ENCODE results near the gene DISP1. TPM values are rescaled to one million over a fixed set of nuclear protein-coding genes. Genes with fewer than 3 reads are reported as not detected.
A peak's percentile ranks its signal among the peaks of the same experiment; 100 is the strongest.

The DISP1 gene, protein sequence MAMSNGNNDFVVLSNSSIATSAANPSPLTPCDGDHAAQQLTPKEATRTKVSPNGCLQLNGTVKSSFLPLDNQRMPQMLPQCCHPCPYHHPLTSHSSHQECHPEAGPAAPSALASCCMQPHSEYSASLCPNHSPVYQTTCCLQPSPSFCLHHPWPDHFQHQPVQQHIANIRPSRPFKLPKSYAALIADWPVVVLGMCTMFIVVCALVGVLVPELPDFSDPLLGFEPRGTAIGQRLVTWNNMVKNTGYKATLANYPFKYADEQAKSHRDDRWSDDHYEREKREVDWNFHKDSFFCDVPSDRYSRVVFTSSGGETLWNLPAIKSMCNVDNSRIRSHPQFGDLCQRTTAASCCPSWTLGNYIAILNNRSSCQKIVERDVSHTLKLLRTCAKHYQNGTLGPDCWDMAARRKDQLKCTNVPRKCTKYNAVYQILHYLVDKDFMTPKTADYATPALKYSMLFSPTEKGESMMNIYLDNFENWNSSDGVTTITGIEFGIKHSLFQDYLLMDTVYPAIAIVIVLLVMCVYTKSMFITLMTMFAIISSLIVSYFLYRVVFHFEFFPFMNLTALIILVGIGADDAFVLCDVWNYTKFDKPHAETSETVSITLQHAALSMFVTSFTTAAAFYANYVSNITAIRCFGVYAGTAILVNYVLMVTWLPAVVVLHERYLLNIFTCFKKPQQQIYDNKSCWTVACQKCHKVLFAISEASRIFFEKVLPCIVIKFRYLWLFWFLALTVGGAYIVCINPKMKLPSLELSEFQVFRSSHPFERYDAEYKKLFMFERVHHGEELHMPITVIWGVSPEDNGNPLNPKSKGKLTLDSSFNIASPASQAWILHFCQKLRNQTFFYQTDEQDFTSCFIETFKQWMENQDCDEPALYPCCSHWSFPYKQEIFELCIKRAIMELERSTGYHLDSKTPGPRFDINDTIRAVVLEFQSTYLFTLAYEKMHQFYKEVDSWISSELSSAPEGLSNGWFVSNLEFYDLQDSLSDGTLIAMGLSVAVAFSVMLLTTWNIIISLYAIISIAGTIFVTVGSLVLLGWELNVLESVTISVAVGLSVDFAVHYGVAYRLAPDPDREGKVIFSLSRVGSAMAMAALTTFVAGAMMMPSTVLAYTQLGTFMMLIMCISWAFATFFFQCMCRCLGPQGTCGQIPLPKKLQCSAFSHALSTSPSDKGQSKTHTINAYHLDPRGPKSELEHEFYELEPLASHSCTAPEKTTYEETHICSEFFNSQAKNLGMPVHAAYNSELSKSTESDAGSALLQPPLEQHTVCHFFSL (N-terminal part only)
- 9.5 TPM for total RNA-seq

DNA sequence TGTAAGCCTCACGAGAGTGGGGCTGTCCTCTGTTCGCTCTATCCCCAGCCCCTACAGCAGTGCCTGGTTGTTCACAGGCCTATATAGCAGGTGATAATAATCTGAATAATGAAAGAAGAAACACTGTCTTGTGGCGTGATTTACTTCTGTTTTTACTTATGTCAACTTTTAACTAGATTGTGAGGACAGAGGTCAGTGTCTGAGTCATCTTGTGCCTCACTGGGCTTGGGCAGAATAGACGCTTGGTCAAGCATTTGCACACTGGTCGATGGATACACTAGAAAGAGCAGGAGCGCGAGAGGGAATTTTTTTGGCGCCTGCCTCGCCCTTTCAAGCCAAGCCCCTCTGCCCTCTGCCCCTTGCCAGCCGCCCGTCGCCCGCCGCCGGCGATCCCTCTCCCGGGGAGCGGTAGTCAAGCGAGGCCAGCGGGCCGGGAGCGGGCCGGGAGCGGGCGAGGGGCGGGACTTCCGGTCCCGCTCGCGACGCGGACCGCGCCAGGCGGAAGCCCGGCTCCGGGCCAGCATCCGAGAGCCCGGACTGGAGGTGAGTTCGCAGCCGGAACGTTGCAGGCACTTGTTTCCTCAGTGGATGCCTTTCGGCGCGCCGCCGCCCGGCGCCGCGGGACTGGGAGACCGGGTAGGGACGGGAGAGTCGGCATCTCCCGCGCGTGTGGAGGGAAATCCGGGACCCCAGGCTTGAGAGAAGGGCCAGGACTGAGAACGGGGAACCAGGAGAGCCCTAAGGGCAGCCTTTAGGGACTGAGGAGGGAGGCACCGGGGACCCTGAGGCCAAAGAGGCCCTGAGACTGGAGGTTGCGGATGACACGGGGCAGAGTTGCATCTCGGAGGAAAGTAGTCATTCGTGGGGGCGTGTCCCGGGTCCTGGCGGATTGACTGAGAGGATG is at the start of gene DISP1:
Gene DISP1, plus strand, starts transcription at position 504 of the 904 bp plus-strand sequence. CDS start 127,785 bp downstream, outside the sequence.
- peak; percentile 89 for DNase-seq

DNA sequence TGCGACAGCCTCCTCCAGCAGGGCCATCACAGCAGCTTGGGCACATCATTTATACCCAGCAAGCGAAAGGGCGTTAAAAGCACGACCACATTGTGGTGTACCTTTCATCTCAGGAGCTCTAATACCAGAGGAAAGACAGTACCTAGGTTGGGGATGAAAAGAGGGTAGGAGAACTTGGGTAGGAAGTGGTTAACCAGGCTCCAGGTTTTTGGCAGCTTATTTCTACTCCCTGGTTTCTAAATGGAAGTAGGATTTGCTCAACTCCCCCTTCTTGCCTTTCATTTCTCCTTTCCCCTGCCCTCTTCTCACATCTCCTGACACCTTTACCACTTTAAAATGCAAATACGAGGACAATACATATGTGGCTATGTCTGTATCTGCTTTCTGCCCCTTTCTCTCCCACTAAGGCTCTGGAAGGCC is 47.7 kb upstream of the DISP1 start:
- DNase-seq: no peak

DNA sequence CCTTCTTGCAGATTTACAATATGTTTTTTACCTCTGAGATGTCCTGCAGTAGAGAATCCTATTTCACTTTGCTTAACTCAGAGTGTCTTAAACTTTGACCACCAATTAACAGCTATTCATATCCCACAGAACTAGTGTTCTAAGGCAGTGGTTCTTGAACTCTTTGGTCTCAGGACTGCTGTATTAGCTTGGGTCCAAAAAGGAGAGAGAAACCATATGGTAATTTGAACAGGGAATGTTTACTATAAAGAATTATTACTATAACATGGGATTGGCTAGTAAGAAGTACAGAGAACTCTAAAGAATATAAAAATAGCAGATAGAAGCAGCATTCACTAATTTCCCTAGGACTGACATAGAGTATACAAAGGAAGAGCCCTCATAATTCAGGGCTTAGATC is 46.2 kb upstream of the DISP1 start:
- no peak for DNase-seq

DNA sequence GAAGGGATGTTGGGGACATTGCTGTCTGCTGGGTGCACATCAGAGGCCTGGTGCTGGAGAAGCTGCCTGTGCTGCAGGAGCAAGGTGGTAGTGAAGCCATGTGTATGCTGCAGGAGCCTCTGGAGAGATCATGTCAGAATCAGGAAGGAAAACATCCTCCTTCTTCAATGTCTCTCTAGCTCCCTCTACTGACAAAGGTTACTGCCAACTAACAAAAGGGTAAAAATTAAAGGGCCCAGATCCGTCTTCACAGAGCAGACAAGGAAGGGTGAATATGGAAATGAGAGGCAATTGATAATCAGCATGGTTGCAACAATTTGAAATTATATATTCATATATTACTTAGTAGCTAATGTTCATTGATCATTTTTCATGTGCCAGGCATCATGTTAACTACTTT is 45.7 kb upstream of the DISP1 start:
- DNase-seq: no peak

DNA sequence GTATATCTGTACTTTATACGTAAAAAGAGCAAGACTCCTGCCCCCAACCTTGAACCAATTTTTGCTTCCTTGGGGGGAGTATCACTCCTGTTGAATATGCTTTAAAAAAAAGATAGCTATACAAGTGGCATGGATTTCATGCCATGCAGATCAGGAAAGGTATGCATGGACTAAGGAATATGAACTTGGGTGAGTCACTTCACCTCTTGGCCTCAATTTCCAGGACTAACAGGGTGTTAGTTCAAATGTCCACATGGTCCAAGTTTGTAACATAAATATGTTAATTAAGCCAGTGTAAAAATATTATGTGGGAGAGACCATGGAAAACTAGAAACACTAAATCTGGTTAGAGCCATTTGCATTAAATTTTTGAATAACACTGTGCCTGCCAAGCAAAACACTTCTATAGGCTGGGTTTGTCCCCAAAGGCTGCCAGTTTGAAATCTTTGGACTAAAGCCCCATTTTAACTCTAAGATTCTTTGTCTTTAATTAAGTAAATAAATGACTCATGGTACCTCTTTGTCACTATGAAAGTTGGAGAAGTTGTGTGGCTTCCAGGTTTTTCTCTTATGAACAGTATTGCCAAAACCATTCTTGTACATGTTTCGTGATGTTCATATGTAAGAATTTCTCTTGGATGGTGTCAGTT is 44.7 kb upstream of the DISP1 start:
- DNase-seq: no peak

DNA sequence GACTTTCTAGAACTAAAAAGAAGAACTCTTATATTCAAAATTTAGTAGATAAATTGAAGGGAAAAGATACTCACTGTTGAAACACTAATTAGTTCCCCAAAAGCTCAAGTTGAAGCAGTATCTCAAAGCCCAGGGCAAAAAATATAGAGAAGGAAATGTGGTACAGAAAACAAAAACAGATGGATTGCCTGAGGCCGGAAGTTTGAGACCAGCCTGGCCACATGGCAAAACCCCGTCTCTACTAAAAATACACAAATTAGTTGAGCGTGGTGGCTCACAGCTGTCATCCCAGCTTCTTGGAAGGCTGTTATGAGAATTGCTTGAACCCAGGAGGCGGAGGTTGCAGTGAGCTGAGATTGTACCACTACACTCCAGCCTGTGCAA is 41.9 kb upstream of the DISP1 start:
- peak; percentile 72 for DNase-seq

DNA sequence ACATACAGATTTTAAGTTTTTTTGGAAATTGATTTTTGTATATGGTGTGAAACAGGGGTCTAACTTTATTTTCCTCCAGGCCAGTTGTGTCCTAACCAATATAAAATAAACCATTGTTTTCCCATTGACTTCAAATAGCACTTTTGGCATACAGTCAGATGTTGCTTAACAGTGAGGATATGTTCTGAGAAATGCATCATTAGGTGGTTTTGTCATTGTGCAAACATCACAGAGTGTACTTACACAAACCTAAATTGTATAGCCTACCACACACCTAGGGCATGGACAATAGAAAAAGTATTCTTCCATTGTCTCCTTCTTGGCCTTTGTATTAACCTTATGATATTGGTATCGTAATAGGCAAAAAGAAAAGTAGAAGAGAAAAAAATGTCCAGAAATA is 37.4 kb upstream of the DISP1 start:
- no peak for DNase-seq

DNA sequence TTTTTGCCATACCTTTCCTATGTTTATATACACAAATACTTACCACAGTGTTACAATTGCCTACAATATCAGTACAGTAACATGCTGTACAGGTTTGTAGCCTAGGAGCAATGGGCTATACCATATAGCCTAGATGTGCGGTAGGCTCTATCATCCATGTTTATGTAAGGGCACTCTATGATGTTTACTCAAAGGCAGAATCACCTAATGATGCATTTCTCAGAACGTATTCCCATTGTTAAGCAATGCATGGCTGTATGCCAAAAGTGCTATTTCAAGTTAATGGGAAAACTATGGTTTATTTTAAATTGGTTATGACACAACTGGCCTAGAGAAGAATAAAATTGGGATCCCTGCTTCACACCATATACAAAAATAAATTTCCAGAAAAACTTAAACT is 36.9 kb upstream of the DISP1 start:
- no peak for DNase-seq

DNA sequence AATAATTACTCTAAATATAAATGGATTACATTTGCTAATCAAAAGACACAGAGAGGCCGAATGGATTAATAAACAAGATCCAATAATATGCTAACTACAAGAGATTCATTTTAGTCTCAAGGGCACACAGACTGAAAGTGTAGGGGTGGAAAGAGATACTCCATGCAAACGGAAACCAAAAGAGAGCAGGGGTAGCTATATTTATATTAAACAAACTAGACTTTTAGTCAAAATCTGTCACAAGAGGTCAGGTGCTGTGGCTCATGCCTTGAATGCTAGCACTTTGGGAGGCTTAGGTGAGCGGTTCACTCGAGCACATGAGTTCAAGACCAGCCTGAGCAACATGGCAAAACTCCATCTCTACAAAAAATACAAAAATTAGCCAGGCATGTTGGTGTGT is 33.6 kb upstream of the DISP1 start:
- no peak for DNase-seq

DNA sequence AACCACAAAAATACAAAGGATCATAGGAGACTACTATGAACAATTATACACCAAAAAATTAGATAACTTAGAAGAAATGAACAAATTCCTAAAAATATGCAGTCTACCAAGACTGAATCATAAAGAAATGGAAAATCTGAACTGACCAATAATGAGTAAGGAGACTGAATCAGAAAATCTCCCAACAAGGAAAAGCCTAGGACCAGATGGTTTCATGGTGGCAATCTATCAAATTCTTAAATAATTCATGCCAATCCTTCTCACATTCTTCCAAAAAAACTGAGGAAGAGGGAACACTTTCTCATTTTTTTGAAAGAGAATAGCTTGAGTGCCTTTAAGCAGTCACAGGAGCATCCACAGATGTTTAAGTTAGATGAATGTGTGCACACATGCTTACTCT is 31.8 kb upstream of the DISP1 start:
- DNase-seq: no peak

DNA sequence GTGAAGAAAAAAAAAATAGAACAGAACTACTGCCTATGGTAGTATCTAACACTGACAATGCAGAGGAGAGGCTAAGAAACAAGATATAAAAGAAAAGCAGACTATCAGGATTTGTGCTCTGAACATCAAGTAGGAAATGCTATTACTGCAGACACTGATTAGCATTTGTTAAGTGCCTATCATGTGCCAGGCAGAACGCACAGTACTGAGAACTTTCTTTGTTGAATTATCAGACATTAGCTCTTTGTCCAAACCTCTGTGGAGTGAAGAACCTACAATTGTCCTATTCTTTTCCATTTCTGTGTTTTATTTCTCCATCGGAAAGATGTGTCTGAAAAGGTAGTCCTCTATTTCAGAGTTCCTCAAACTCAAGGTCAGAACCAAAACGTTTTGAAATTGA is 30.5 kb upstream of the DISP1 start:
- no peak for DNase-seq

DNA sequence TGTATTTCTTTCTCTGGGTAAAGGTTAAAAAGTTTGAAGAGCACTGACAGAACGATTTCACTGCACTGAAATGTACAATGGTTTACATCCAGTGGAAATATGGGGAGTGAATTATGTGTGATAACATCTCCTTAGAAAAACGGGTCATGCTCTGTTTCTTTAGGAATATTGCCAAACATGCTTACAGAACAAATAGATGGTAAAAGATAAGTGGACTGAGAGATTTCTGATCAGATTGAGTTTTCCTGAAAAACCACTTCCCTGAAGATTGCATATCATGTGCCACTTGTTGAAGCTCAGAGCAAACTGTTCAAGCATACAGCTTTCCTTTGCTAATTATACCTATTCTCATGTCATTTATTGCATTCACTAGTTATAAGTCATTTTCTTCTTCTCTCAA is 29.9 kb upstream of the DISP1 start:
- no peak for DNase-seq

DNA sequence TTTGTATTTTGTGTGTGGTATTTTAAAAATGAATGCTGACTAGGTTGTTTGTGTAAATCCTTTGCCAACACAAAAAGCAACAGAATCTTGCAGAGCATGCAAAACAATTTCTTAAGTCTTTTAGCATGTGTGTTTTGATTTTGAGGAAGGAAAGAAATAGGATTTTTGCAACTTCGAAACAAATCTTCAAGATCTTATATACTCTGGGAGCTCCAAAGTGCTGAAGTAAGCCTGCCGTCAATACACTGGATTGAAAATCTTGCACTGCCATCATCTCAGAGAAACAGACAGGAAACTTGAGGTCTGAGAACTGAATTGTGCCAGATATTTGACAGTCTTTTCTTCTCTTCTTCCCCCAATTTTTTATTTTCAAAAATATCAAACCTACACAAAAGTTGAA is 29.3 kb upstream of the DISP1 start:
- no peak for DNase-seq

DNA sequence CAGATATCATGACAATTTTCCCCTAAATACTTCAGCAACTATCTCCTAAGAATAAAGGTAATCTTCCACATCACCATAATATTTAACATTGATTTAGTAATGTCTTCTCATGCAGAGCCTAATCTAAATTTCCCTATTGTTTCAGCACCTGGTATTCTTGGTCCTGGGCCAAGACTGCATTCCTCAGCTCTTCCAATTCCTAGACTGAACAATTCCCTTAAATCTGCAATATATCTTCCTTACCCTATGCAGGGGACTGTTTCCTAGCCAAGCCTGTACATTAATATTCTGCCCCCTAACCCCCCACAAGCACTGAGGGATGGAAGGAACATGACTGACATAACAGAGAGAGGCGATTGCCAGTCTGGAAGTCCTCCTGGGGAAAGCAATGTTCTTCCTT is 28.7 kb upstream of the DISP1 start:
- DNase-seq: peak; percentile 80

DNA sequence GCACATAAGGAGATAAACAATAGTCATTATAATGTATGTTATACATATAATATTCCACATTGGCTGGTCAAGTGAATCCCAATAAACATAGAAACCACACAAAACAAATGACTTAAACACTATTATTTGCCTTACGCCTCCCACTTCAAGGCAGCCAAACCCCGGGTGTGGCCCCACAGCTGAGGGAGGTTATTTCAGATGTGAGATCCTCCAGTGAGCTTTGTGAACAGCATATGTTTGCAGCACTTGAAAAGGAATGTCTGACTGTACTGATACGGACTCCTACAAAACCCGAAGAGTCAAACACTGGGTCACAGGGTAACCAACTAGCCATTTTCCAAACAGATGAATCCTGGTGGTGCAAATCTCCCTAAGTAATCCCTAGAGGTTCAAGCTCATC is 27.1 kb upstream of the DISP1 start:
- DNase-seq: peak; percentile 64

DNA sequence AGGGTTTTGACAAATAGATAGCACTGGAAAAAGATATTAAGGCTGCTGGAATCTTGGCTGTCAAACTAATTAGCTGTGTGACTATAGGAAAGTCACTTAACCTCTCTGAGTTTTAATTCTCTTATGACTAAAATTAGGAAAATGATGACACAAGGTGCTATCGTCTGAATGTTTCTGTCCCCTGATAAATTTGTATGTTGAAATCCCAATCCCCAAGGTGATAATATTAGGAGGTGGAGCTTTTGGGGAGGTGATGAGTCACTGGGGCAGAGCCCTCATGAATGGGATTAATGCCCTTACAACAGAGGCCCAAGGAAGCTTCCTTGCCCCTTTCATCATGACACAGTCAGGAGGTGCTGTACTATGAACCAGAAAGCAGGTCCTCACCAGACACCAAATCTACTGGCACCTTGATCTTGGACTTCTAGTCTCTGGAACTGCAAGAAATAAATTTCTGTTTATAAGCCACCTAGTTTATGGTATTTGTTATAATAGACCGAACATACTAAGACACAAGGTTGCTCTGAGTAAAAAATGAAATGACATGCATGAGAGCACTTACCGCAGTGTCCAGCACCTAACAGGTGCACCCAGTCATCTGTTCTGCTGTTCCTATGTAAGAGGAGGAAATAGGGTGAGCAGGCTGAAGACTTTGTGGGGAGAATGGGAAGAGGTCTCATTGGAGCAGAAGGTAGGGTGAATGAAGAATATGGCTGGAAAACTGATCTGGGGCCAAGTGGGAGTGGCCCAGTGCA is 26.3 kb upstream of the DISP1 start:
- DNase-seq: no peak

DNA sequence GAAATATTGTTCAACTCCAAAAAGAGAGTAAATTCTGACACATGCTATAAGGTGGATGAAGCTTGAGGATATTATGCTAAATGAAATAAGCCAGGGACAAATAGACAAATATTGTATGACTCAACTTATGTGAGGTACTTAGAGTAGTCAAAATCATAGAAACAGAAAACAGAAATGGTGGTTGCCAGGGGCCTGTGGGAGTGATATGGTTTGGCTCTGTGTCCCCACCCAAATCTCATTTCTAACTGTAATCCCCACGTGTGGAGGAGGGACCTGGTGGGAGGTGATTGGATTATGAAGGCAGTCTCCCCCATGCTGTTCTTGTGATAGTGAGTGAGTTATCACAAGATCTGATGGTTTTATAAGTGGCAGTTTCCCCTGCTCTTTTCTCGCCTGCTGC is 24.7 kb upstream of the DISP1 start:
- DNase-seq: no peak

DNA sequence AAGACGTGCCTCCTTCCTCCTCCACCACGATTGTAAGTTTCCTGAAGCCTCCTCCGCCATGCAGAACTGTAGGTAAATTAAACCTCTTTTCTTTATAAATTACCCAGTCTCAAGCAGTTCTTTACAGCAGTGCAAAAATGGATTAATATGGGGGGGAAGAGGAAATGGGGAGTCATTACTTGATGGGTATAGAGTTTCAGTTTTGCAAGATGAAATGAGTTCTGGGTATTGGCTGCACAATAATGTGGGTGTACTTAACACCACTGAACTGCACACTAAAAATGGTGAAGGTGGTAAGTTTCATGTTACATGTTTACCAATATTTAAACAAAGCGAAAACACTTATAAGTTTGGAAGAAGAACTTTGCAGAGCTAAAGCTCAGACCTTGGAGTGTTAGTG is 24.3 kb upstream of the DISP1 start:
- DNase-seq: no peak

DNA sequence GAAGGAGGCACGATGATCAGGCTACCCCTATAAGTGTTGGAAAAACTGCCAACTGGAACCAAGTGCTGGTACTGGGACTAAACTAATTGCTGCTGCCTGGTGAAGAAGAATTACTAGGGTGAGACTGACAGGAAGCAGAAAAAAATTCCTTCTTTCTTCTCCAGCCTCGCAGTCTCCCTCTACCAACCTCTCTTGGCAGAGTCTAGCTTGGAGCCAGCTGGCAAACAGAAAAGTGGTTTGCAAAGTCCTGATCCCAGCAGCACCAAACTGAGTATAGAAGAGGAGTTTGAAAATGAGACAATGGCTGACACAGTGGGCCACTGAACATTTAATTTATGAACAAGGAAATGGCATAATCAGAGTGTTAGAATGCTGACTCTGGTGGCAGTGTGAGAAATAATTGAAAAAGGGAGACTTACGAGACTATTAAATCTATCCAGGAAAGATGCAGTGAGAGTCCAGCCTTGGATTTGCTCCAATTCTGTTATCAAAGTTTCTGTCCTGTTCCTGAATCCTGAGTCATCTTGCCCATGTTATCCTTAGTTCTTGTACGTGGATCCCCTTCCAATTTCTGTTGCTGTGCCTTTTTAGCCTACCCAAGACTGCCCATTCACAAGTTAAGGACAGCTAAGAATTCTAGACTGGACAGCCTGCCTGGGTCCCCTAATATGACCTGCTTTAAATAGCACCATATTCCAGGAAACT is 23.7 kb upstream of the DISP1 start:
- no peak for DNase-seq

DNA sequence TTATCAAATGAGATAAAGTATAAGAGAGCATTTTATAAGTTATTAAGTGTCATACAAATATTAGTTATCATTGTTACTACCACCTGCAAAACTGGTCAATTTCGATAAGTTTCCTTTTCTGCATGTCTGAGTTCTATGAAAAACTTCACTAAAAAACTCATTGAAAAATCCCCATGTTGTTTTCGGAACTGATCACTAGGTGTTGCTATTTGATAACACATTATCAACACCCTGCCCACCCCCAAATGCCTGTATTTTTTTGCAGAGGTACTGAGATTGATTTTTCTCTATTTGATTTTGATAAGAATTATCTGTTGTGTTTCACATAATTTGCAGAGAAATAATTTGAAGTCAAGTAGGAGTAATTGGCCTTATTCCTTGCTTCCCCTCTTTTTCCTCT is 22.1 kb upstream of the DISP1 start:
- DNase-seq: peak; percentile 68

All from tongue (tissue), 2 donors.